ENCODE results near the gene GJC3.

- no peak for TF ChIP-seq CTCF (IDR thresholded peaks at IDR 0.05; ENCODE audit: low read length)
- TF ChIP-seq EZH2phosphoT487 (IDR thresholded peaks at IDR 0.05; ENCODE audit: low read length): no peak
- no peak for TF ChIP-seq EZH2 (optimal IDR thresholded peaks at IDR 0.05; ENCODE audit: low read depth, low read length)
These were observed 27.8 kb downstream of the GJC3 start for GRCh38 chr7:99901581-99901980.
